ENCODE data around the gene GLRX5. TPM values are rescaled to one million over a fixed set of nuclear protein-coding genes. Genes with fewer than 3 reads are reported as not detected.

The GLRX5 gene
- total RNA-seq, 2 donors from 2014 or later, result 14.8 to 17.7 TPM

DNA sequence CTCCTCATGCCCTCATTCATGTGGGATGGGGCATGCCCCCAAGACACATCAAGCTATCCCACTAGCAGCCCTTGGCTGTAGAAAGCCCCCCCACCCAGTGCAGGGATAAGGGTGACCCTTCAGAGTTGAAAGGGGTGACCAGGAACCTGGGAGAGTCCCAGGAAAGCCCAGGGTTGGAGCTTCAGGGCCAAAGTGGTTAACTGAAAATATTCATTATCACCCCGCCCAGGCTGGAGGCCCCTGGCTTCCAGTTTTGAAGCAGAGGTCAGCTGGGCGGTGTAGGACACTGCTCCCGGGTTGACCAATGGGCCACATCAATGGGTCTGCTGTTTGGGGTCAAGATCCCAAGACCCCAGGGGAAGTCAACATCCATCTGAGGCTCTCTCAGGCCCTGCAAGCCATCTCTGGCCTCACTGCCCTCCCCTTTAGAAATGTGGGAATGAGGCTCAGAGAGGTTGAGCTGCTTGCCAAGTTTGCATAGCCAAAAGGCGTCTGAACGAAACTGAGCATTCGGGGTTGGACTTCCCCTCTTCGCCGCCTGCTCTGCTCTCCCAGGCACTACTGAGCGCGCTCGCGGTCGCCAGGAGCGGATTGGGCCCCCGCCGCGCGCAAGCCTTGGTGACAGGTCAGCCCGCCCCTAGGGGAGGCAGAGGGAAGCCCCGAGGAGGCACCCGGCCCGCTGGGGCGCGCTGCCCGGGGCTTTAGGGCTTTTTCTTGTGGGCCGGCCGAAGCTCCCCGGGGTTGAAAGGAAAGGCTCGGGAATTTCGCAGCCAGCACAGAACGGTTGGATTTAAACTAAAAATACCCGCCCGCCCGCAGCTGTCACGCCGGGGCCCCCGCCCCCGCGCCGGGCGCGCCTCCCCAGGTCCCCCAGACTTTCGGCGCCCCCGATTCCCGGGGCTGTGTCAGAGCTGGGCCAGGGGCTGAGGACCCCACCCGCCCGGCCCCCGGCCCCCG lies 19.0 kb upstream of the GLRX5 start:
- DNase-seq (peak; percentile 81 to 84 (median 84)), ATAC-seq (peak; percentile 92)
- H3K9me3 ChIP-seq (ENCODE audit: control insufficient read depth, low read length, poor library complexity, severe bottlenecking), result no peaks in the 10 kb centered on the region
- peaks cover 52% of the 10 kb centered on the region for H3K4me1 Mint-ChIP-seq
- peaks cover 2% of the 10 kb centered on the region for H3K36me3 Mint-ChIP-seq (ENCODE audit: low read depth)
- peak overlapping the region; percentile 93 for H3K27ac Mint-ChIP-seq
- peak overlapping the region; percentile 94 for H3K4me3 Mint-ChIP-seq
- no peaks in the 10 kb centered on the region for H3K27me3 Mint-ChIP-seq

DNA sequence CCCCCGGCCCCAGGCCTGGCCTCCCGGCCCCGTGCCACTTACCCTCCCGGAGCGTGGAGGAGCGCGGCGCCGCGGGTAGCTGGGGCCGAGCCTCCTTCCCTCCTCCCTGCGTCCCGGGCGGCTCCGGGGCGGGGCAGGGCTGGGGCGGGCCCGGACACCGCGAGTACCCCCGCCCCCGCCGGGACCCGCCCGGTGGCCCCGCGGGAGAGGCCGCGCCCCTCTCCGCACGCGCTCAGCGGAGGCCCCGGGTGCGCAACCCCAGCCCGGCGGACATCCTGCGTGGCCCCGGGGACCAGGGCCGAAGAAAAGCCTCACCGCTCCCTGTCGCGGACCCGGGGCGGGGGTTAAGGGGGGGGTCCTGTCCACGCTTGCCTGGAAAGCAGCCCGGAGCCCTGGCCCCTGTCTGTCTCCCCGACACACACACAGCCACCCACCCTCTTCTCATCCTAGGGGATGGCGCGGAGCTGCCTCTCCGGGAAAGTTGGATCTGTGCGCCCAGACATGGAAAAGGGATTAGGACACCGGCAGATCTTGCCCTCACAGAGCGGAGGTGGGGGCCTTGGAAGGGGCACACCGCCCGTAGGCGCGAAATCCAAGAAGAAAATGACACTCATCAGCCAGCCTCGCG lies 18.2 kb upstream of the GLRX5 start, which contains the start of gene SYNE3:
SYNE3 (minus strand) TSS at position 97 of the 628 bp plus-strand sequence. CDS start 40,829 bp downstream, outside the sequence.
- ATAC-seq (peak; percentile 69), DNase-seq (peak; percentile 48 to 71 (median 64))
- Mint-ChIP-seq H3K36me3 (ENCODE audit: low read depth) (peaks cover 2% of the 10 kb centered on the region), H3K4me1 (peaks cover 48% of the 10 kb centered on the region), H3K27ac (peak within 1 kb of the TSS; percentile 96), H3K4me3 (peak within 1 kb of the TSS; percentile 94), H3K27me3 (no peaks in the 10 kb centered on the region)
- no peaks in the 10 kb centered on the region for H3K9me3 ChIP-seq (ENCODE audit: control insufficient read depth, low read length, poor library complexity, severe bottlenecking)

DNA sequence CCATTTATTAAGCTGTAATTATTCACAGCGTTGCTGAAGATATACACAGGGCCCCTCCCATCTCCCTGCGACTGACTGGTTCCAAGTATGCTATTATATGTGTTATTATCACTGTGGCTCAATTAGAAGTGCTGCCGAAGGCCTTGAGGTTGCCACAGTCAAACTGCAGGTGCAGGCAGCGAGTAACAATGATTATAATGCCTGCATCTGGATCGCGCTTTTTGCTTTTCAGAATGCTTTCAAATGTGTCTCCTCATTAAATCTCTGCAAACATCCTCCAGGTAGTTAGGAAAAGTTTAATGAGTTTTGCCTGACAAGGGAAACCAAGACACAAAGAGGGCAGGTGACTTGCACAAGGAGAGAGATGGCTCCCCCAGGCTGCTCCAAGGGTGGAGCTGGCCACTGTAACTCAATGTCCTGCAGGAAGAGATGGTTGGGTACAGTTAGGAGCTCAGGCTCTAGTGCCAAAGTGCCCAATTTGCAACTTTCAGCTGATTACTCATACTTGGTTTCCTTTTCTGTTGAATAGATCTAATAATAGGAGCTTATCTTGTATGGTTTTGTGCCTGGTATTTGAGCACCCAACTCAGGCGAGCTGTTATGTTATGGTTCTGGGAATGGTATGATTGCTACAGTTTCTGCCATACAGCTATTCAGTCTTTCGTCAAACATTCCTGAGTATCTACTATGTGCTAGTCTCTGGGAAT lies 16.7 kb upstream of the GLRX5 start:
- ATAC-seq (no peak), DNase-seq (no peak)
- H3K27me3 Mint-ChIP-seq, result no peaks in the 10 kb centered on the region
- peak overlapping the region; percentile 86 for H3K4me3 Mint-ChIP-seq
- no peaks in the 10 kb centered on the region for H3K9me3 ChIP-seq (ENCODE audit: control insufficient read depth, low read length, poor library complexity, severe bottlenecking)
- no peaks in the 10 kb centered on the region for H3K36me3 Mint-ChIP-seq (ENCODE audit: low read depth)
- H3K27ac Mint-ChIP-seq, result peak overlapping the region; percentile 96
- peaks cover 57% of the 10 kb centered on the region for H3K4me1 Mint-ChIP-seq

DNA sequence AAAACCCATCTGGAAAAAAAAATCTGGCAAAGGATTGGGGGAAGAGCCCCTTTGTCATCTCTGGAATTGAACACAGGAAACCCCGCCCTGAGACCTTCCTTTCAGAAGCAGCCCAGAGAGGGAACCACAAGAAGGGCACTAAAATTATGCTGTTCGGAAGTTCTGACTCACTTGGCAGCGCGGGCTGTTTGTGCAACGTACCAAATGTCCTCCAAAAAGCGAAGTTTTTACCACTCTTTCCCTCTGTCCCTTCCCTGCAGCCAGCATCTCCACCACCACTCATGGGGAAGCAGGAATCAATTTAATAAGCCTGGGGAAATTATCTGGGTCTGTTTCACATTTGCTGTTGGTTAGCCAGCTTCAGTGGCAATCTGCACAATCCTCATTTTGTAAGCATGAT lies 15.2 kb upstream of the GLRX5 start:
- DNase-seq, result peak in 2 of 3 donors; percentile 30 to 55
- Mint-ChIP-seq H3K27ac (peak overlapping the region; percentile 96), H3K36me3 (ENCODE audit: low read depth) (no peaks in the 10 kb centered on the region), H3K27me3 (no peaks in the 10 kb centered on the region), H3K4me3 (peak overlapping the region; percentile 82), H3K4me1 (peaks cover 66% of the 10 kb centered on the region)
- no peaks in the 10 kb centered on the region for H3K9me3 ChIP-seq (ENCODE audit: control insufficient read depth, low read length, poor library complexity, severe bottlenecking)
- ATAC-seq, result peak; percentile 25

DNA sequence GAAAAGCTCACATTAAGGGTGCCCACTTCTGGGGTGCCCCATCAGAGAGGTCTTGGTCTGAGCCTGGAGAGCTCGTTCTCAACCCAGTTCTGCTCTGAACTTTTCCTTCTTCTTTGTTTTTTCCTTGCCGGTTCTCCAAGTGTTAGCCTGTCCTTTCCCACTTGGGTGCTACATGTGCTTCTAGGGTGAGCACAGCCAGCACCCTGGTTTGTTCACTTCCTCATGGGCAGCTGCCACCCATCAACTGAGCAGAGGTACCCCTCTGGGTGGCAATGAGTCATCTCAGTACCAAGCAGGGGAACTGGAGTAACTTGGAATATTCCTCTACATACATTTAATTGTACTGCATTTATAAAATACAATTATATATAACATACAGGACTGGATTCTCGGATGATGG lies 14.5 kb upstream of the GLRX5 start:
- no peak for ATAC-seq
- no peaks in the 10 kb centered on the region for H3K9me3 ChIP-seq (ENCODE audit: control insufficient read depth, low read length, poor library complexity, severe bottlenecking)
- peaks cover 68% of the 10 kb centered on the region for H3K4me1 Mint-ChIP-seq
- H3K27me3 Mint-ChIP-seq, result no peaks in the 10 kb centered on the region
- DNase-seq, result no peak
- peak overlapping the region; percentile 82 for H3K4me3 Mint-ChIP-seq
- peak overlapping the region; percentile 96 for H3K27ac Mint-ChIP-seq
- no peaks in the 10 kb centered on the region for H3K36me3 Mint-ChIP-seq (ENCODE audit: low read depth)

DNA sequence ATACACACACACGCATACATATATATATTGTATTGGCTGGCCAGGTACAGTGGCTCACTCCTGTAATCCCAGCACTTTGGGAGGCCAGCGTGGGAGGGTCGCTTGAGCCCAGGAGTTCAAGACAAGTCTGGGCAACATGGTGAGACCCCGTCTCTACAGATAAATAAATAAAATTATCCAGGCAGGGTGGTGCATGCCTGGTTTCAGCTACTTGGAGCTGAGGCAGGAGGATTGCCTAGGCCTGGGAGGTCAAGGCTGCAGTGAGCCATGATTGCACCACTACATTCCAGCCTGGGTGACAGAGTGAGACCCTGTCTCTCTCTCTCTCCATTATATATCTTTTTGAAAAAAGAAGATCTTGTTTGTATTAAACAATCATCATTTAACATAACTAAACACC lies 13.8 kb upstream of the GLRX5 start:
- DNase-seq (no peak), ATAC-seq (no peak)
- no peak overlapping the region for H3K4me3 Mint-ChIP-seq
- no peaks in the 10 kb centered on the region for H3K9me3 ChIP-seq (ENCODE audit: control insufficient read depth, low read length, poor library complexity, severe bottlenecking)
- peaks cover 74% of the 10 kb centered on the region for H3K4me1 Mint-ChIP-seq
- peak overlapping the region; percentile 96 for H3K27ac Mint-ChIP-seq
- H3K27me3 Mint-ChIP-seq, result no peaks in the 10 kb centered on the region
- no peaks in the 10 kb centered on the region for H3K36me3 Mint-ChIP-seq (ENCODE audit: low read depth)

DNA sequence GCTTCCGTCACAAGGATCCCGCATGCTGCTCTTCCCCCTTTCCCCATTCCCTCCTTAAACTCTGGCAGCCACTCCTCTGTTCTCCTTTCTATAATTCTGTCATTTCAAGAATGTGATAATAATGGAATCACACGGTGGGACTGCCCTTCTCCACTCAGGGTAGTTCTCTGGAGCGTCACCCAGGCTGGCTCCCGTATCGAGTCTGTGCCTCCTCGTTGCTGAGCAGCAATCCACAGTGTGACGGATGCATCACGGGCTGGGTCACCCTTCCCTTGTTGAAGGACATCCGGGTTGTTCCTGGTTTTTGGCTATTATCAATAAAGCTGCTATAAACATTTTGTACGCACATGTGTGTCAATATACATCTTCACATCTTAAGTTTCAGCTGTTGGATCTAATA lies 12.7 kb upstream of the GLRX5 start:
- Mint-ChIP-seq H3K27me3 (no peaks in the 10 kb centered on the region), H3K36me3 (ENCODE audit: low read depth) (no peaks in the 10 kb centered on the region), H3K4me1 (peaks cover 75% of the 10 kb centered on the region), H3K27ac (peak overlapping the region; percentile 96), H3K4me3 (peak overlapping the region; percentile 90)
- DNase-seq (no peak), ATAC-seq (no peak)
- no peaks in the 10 kb centered on the region for H3K9me3 ChIP-seq (ENCODE audit: control insufficient read depth, low read length, poor library complexity, severe bottlenecking)

DNA sequence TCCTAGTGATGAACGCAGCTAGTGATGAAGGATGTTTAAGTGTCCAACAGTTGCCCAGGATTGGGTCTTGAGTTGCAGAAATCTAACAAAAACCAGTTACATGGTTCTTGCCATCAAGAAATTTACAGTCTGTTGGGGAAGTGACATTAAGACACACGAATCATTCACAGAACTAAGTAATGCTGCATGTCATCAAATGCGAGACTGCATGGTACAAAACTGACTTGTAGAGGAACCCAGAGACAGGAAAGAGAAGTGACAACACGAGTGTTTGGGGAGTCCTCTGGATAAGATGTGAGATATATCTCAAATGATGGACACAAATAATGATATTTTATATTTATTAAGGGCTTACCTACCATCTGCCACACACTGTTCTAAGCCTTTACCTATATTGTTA lies 12.3 kb upstream of the GLRX5 start:
- H3K4me3 Mint-ChIP-seq, result peak overlapping the region; percentile 90
- H3K27me3 Mint-ChIP-seq, result no peaks in the 10 kb centered on the region
- no peaks in the 10 kb centered on the region for H3K36me3 Mint-ChIP-seq (ENCODE audit: low read depth)
- DNase-seq (no peak), ATAC-seq (no peak)
- peak overlapping the region; percentile 96 for H3K27ac Mint-ChIP-seq
- H3K9me3 ChIP-seq (ENCODE audit: control insufficient read depth, low read length, poor library complexity, severe bottlenecking), result no peaks in the 10 kb centered on the region
- H3K4me1 Mint-ChIP-seq, result peaks cover 75% of the 10 kb centered on the region

DNA sequence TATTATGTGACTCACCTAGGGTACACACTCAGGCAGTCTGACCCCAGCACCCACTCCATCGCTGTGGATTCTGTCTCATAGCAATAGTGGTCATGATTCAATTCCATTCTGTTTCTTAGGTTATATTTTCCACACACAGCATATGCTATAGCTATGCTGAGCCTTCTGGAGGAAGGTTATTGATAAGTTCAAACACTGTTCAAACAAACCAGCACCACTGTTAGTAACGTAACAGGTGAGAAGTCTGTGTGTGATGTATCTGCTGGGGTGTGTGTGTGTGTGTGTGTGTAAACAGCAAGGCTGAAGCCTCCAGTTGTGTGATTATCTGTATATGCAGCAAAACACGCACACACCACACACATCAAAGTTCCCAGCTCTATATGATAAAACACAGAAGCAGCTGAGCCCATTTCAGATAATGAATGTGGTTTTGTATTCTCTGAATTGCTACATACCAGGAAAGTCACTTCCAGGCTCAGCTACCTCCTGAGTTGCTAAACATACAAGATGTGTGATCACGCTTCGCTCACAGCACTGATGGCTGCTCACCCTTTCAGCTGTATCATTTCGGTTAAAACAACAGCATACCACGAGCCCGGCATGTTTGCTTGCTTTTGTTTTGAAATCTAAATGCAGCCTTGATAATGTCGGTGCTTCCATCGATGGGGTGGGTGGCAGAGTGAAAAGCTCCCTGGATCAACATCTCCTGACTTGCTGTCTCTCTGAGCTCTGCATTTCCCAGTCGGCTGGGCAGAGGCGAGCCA lies 11.6 kb upstream of the GLRX5 start:
- H3K4me1 Mint-ChIP-seq, result peaks cover 69% of the 10 kb centered on the region
- H3K27ac Mint-ChIP-seq, result peak overlapping the region; percentile 96
- no peaks in the 10 kb centered on the region for H3K9me3 ChIP-seq (ENCODE audit: control insufficient read depth, low read length, poor library complexity, severe bottlenecking)
- peak overlapping the region; percentile 90 for H3K4me3 Mint-ChIP-seq
- DNase-seq (no peak), ATAC-seq (peak; percentile 41)
- H3K36me3 Mint-ChIP-seq (ENCODE audit: low read depth), result no peaks in the 10 kb centered on the region
- no peaks in the 10 kb centered on the region for H3K27me3 Mint-ChIP-seq

DNA sequence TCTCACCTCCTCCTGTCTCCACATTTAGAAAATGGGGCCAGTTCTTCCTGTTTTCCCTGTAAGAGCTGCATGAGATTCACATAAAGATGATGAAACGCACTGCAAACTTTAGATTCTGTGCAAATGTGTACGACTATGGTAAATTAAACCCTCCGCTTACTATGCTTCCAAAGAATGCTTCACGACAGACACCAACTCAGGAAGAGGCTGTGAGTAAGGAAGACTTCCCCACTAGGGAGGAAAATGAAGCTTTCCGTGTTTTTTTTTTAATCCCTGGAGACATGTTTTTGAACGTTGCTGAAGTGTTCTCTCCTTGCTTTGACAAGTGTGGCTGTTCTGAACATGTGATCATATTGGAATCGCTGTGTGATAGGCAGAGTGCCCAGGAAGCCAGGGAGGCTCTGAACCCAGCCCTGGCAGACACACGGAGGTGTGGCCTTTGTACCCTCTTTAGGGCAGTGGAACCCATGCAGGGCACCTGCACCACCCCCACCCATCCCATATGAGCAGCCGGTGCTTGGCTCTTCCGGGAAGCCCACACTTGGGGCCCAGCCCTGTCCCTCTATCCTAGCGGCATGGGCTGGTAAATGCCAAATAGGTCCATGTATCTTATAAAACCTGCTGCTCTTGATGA lies 10.9 kb upstream of the GLRX5 start:
- H3K9me3 ChIP-seq (ENCODE audit: control insufficient read depth, low read length, poor library complexity, severe bottlenecking), result no peaks in the 10 kb centered on the region
- peak; percentile 67 for ATAC-seq
- H3K4me1 Mint-ChIP-seq, result peaks cover 62% of the 10 kb centered on the region
- H3K27me3 Mint-ChIP-seq, result no peaks in the 10 kb centered on the region
- H3K36me3 Mint-ChIP-seq (ENCODE audit: low read depth), result no peaks in the 10 kb centered on the region
- H3K4me3 Mint-ChIP-seq, result peak overlapping the region; percentile 90
- peak overlapping the region; percentile 96 for H3K27ac Mint-ChIP-seq
- peak in 1 of 3 donors; percentile 21 for DNase-seq

DNA sequence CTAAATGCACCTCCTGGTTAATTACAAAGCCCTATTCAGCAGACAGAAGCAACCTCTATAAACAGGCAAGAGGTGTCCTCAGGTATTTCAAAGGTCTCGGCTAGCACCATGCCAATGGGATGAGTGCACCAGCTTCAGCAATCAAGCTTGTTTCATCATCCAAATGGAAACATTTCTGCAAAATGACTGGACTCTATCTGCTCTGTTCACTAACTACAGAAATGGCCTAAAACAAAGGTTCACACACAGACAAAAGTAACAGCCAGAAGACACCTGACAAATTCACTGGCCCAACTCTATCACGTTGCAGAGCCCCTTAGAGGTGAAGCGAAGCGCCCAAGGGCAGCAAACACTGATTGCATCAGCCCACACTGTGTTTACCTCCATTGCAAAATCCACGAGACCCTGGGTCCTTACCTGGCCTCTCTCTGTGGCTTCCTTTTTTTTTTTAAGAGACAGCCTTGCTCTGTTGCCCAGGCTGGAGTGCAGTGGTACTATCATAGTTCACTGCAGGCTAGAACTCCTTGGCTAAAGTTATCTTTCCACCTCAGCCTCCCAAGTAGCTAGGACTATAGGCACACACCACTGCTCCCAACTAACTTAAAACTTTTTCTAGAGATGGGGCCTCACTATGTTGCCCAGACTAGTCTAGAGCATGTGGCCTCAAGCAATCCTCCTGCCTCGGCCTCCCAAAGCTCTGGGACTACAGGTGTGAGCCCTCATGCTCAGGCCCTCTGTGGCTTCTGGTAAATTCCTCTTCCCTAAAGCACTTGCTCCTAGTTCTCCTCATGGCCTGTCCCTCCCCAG lies 9.9 kb upstream of the GLRX5 start:
- Mint-ChIP-seq H3K4me1 (peaks cover 53% of the 10 kb centered on the region), H3K27ac (peak overlapping the region; percentile 96), H3K4me3 (no peak overlapping the region), H3K27me3 (no peaks in the 10 kb centered on the region), H3K36me3 (ENCODE audit: low read depth) (no peaks in the 10 kb centered on the region)
- no peak for DNase-seq
- no peak for ATAC-seq
- H3K9me3 ChIP-seq (ENCODE audit: control insufficient read depth, low read length, poor library complexity, severe bottlenecking), result no peaks in the 10 kb centered on the region

Measured in T-helper 17 cell (primary cell).